IMR-90 (cell line): ENCODE measurements around the gene CDC34. TPM values are rescaled to one million over a fixed set of nuclear protein-coding genes. Genes with fewer than 3 reads are reported as not detected.
A peak's percentile ranks its signal among the peaks of the same experiment; 100 is the strongest.

ENCODE experiments used
- MXI1 ChIP-seq: IDR thresholded peaks from 2 replicates; pipeline ENCODE4 v1.6.1; 2012; ENCODE audit warnings: low read depth, mild to moderate bottlenecking, low read length, moderate library complexity, borderline replicate concordance
- polyA plus RNA-seq, 3 experiments: library from polyadenylated mRNA; depleted of rRNA; stranded (reverse); fragments of >200 nt; gene quantifications; 2 replicates each; pipeline ENCODE4 v1.2.3, GENCODE V29; 2012; ENCODE audit warnings: low replicate concordance in 1 of 3
- total RNA-seq: library from RNA; depleted of rRNA; stranded (reverse); fragments of >200 nt; gene quantifications from 2 replicates; pipeline ENCODE4 v1.2.3, GENCODE V29; 2012
- TF ChIP-seq, protein P1 (sequence below): fragments of 150-350 bp; IDR thresholded peaks from 2 replicates; pipeline ENCODE4 v1.6.1; 2016; ENCODE audit warnings: low read depth, mild to moderate bottlenecking, low read length, moderate library complexity, borderline replicate concordance

Gene CDC34
- total and polyA plus RNA-seq, 2 of the 4 experiments (the other 2 are of a cell fraction) = 35.7 to 68.9 TPM

DNA sequence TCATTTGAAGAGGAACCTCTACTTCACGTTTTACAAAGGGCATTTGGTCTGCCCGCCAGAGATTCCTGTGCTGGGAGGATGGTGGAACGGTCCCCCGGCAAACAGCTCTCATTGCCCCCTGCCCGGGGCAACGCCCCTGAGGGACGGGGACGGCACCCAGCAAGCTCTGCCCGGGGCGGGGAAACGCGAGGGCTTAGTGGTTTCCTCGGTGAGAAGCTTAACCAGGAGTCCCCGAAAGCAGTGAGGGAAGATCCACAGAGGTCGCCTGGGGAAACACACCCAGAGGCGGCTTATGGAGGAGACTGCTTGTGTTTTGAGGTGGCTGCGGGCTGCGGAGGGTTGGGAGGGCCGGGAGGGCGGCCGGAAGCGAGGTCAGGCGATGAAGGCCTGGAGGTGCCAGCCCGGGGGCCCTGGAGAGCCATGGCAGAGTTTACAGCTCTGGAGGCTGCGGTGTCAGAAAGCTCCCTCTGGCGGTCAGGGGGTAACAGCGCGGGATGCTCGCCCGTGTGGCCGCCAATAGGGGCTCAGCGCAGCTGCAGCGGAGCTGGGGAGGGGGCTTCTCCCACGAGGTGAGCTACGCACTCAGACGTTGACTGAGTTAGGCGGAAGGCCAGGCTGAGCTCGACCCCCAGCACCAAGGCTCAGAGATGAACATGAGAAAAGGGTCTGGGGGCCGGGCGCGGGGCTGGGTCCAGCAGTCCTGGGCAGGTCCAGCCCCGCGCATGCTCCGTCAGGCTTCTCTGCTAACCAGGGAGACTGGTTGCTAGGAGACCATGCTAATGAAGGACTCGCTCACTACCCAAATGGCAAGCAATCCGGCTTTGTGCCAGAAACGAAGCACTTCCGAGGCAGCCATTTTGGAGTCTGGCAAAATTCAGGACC lies 24.9 kb upstream of the CDC34 start (continued):
- TF ChIP-seq, protein P1, sequence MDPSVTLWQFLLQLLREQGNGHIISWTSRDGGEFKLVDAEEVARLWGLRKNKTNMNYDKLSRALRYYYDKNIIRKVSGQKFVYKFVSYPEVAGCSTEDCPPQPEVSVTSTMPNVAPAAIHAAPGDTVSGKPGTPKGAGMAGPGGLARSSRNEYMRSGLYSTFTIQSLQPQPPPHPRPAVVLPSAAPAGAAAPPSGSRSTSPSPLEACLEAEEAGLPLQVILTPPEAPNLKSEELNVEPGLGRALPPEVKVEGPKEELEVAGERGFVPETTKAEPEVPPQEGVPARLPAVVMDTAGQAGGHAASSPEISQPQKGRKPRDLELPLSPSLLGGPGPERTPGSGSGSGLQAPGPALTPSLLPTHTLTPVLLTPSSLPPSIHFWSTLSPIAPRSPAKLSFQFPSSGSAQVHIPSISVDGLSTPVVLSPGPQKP = no peak
- 0 out of 2 replicates have a peak, but pooled peaks have one; percentile 17 for TF ChIP-seq MXI1
